Progenitor cell of endocrine pancreas (in vitro differentiated cells): ENCODE data around the gene CACNG7. TPM values are rescaled to one million over a fixed set of nuclear protein-coding genes. Genes with fewer than 3 reads are reported as not detected.

Experiments
- DNase-seq: peaks from one replicate; pipeline ENCODE4 v3.0.0; 2021; ENCODE audit warnings: low spot score; ENCODE audit not compliant: unreplicated experiment
- H3K27ac Mint-ChIP-seq: 2 replicates; pipeline ENCODE4 v1.8.0; 2021; ENCODE audit warnings: mild to moderate bottlenecking, moderate library complexity, mixed read lengths
- H3K27me3 Mint-ChIP-seq: 2 replicates; pipeline ENCODE4 v1.8.0; 2021; ENCODE audit warnings: mixed read lengths
- H3K36me3 Mint-ChIP-seq: 2 replicates; pipeline ENCODE4 v1.8.0; 2022; ENCODE audit warnings: mixed read lengths; ENCODE audit not compliant: insufficient read depth
- H3K4me1 Mint-ChIP-seq: 2 replicates; pipeline ENCODE4 v1.8.0; 2021; ENCODE audit warnings: low read depth, mixed read lengths
- H3K4me3 Mint-ChIP-seq: 2 replicates; pipeline ENCODE4 v1.8.0; 2021; ENCODE audit warnings: low read depth, mild to moderate bottlenecking, moderate library complexity, mixed read lengths
- H3K9me3 Mint-ChIP-seq: 2 replicates; pipeline ENCODE4 v1.8.0; 2021; ENCODE audit warnings: low read depth, mixed read lengths
- CTCF ChIP-seq: fragments of 200-600 bp; sonication (generic); IDR thresholded peaks from one replicate; pipeline ENCODE4 v1.5.0; 2021; ENCODE audit warnings: antibody characterized with exemption, mild to moderate bottlenecking; ENCODE audit not compliant: unreplicated experiment
- total RNA-seq: library from RNA; stranded (reverse); gene quantifications from 2 replicates; pipeline ENCODE4 v1.2.1, GENCODE V29; 2021

CACNG7 gene
- total RNA-seq, 1 donor from 2014 or later = not detected

- Mint-ChIP-seq H3K27me3 (peaks cover 39% of the 10 kb centered on the region), H3K4me3 (no peak overlapping the region), H3K9me3 (peaks cover 3% of the 10 kb centered on the region), H3K4me1 (peaks cover 12% of the 10 kb centered on the region), H3K36me3 (no peaks in the 10 kb centered on the region), H3K27ac (no peak overlapping the region)
- DNase-seq = peak; percentile 24
- no peak for TF ChIP-seq CTCF
Measured at GRCh38 chr19:53982001-53982451, 72.9 kb downstream of the CACNG7 start.

- H3K4me1 Mint-ChIP-seq = peaks cover 11% of the 10 kb centered on the region
- no peak overlapping the region for H3K4me3 Mint-ChIP-seq
- H3K36me3 Mint-ChIP-seq = no peaks in the 10 kb centered on the region
- H3K27ac Mint-ChIP-seq = no peak overlapping the region
- H3K9me3 Mint-ChIP-seq = peaks cover 3% of the 10 kb centered on the region
- peak; percentile 21 for DNase-seq
- no peak for TF ChIP-seq CTCF
- peaks cover 36% of the 10 kb centered on the region for H3K27me3 Mint-ChIP-seq
Measured at GRCh38 chr19:53982611-53983010, 73.5 kb downstream of the CACNG7 start.

- no peak overlapping the region for H3K27ac Mint-ChIP-seq
Measured at GRCh38 chr19:53983457-53984289, 74.6 kb downstream of the CACNG7 start.

GRCh38 chr19:53985863-53986262, 76.8 kb downstream of the CACNG7 start:
- no peak for TF ChIP-seq CTCF
- Mint-ChIP-seq H3K36me3 (no peaks in the 10 kb centered on the region), H3K4me3 (no peak overlapping the region), H3K9me3 (no peaks in the 10 kb centered on the region), H3K4me1 (peaks cover 2% of the 10 kb centered on the region), H3K27ac (no peak overlapping the region), H3K27me3 (peaks cover 15% of the 10 kb centered on the region)
- no peak for DNase-seq

More at GRCh38 chr19:53983457-53984289, 74.6 kb downstream of the CACNG7 start:
- DNase-seq = no peak
- peaks cover 30% of the 10 kb centered on the region for H3K27me3 Mint-ChIP-seq
- H3K9me3 Mint-ChIP-seq = peaks cover 3% of the 10 kb centered on the region
- H3K4me1 Mint-ChIP-seq = peaks cover 11% of the 10 kb centered on the region
- H3K36me3 Mint-ChIP-seq = no peaks in the 10 kb centered on the region
- no peak for TF ChIP-seq CTCF
- no peak overlapping the region for H3K4me3 Mint-ChIP-seq

GRCh38 chr19:53988981-53989380, 79.9 kb downstream of the CACNG7 start:
- Mint-ChIP-seq H3K4me3 (no peak overlapping the region), H3K9me3 (no peaks in the 10 kb centered on the region), H3K27ac (no peak overlapping the region), H3K36me3 (no peaks in the 10 kb centered on the region), H3K4me1 (peaks cover 3% of the 10 kb centered on the region), H3K27me3 (peaks cover 10% of the 10 kb centered on the region)
- no peak for DNase-seq
- no peak for TF ChIP-seq CTCF
